ENCODE measurements around the gene THAP4.

The THAP4 gene

GRCh38 chr2:241616168-241617125 lies 20.5 kb downstream of the THAP4 start:
- peak overlapping the region; percentile 53 for H3K4me3 ChIP-seq (ENCODE audit: low read depth, low read length)
- no peak for TF ChIP-seq CTCF (IDR thresholded peaks at IDR 0.05; ENCODE audit: insufficient read depth, low read depth, low read length, missing control alignments)
- no peak for DNase-seq (ENCODE audit: low read depth)

- H3K4me3 ChIP-seq (ENCODE audit: low read depth, low read length): no peak overlapping the region
- TF ChIP-seq CTCF (IDR thresholded peaks at IDR 0.05; ENCODE audit: insufficient read depth, low read depth, low read length, missing control alignments): no peak
- no peak for DNase-seq (ENCODE audit: low read depth)
Observed at GRCh38 chr2:241615522-241616052, 21.4 kb downstream of the THAP4 start.

- DNase-seq (ENCODE audit: low read depth): no peak
- TF ChIP-seq CTCF (IDR thresholded peaks at IDR 0.05; ENCODE audit: insufficient read depth, low read depth, low read length, missing control alignments): no peak
- H3K4me3 ChIP-seq (ENCODE audit: low read depth, low read length): no peak overlapping the region
Observed at GRCh38 chr2:241615041-241615440, 21.9 kb downstream of the THAP4 start.

GRCh38 chr2:241613017-241613780 lies 23.8 kb downstream of the THAP4 start:
- TF ChIP-seq CTCF (IDR thresholded peaks at IDR 0.05; ENCODE audit: insufficient read depth, low read depth, low read length, missing control alignments): no peak
- no peak for DNase-seq (ENCODE audit: low read depth)
- no peak overlapping the region for H3K4me3 ChIP-seq (ENCODE audit: low read depth, low read length)

- TF ChIP-seq CTCF (IDR thresholded peaks at IDR 0.05; ENCODE audit: insufficient read depth, low read depth, low read length, missing control alignments): no peak
- DNase-seq (ENCODE audit: low read depth): no peak
- no peak overlapping the region for H3K4me3 ChIP-seq (ENCODE audit: low read depth, low read length)
Observed at GRCh38 chr2:241612156-241613016, 24.6 kb downstream of the THAP4 start.

GRCh38 chr2:241611062-241611461 lies 25.9 kb downstream of the THAP4 start:
- no peak overlapping the region for H3K4me3 ChIP-seq (ENCODE audit: low read depth, low read length)
- DNase-seq (ENCODE audit: low read depth): no peak
- no peak for TF ChIP-seq CTCF (IDR thresholded peaks at IDR 0.05; ENCODE audit: insufficient read depth, low read depth, low read length, missing control alignments)

Data from GM12865 (cell line).